Measurements from ENCODE around the gene GNL1.

The GNL1 gene

GRCh38 chr6:30583921-30584320, 27.6 kb upstream of the GNL1 start:
- H3K27ac Mint-ChIP-seq: peak overlapping the region; percentile 46
- peaks cover 3% of the 10 kb centered on the region for H3K4me1 Mint-ChIP-seq (ENCODE audit: low read depth)
- H3K27me3 Mint-ChIP-seq: no peaks in the 10 kb centered on the region
- H3K36me3 Mint-ChIP-seq: peaks cover 8% of the 10 kb centered on the region
- no peak overlapping the region for H3K4me3 Mint-ChIP-seq
- H3K9me3 Mint-ChIP-seq (ENCODE audit: low read depth): no peaks in the 10 kb centered on the region

- peak overlapping the region; percentile 66 for H3K27ac Mint-ChIP-seq
- H3K4me3 Mint-ChIP-seq: no peak overlapping the region
- no peaks in the 10 kb centered on the region for H3K27me3 Mint-ChIP-seq
- H3K9me3 Mint-ChIP-seq (ENCODE audit: low read depth): no peaks in the 10 kb centered on the region
- peaks cover 46% of the 10 kb centered on the region for H3K4me1 Mint-ChIP-seq (ENCODE audit: low read depth)
- peaks cover 14% of the 10 kb centered on the region for H3K36me3 Mint-ChIP-seq
Observed at GRCh38 chr6:30578051-30578450, 21.8 kb upstream of the GNL1 start.

GRCh38 chr6:30573113-30573512, 16.8 kb upstream of the GNL1 start:
- Mint-ChIP-seq H3K9me3 (ENCODE audit: low read depth) (no peaks in the 10 kb centered on the region), H3K4me1 (ENCODE audit: low read depth) (peaks cover 79% of the 10 kb centered on the region), H3K27ac (peak overlapping the region; percentile 99), H3K4me3 (peak overlapping the region; percentile 92), H3K27me3 (no peaks in the 10 kb centered on the region), H3K36me3 (peaks cover 16% of the 10 kb centered on the region)

DNA sequence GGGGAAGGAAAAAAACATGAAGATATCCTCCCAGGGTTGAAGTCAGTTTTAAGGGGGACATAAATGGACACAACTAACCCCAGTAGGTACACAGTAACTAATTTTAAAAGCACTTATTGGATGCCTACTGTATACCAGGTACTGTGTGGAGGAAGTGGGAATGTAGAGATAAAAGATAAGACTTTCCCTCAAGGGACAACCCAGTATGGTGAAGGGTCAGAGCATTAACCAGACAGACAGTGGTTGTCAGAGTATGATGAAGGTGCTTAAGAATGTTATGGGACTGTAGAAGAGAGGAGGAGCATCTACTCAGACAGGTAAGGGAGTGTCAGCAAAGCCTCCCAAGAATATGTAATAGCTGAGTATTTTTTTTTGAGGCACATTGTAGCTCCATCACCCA, 15.9 kb upstream of the GNL1 start:
- H3K27ac Mint-ChIP-seq: peak overlapping the region; percentile 99
- peak overlapping the region; percentile 92 for H3K4me3 Mint-ChIP-seq
- no peaks in the 10 kb centered on the region for H3K9me3 Mint-ChIP-seq (ENCODE audit: low read depth)
- peaks cover 12% of the 10 kb centered on the region for H3K36me3 Mint-ChIP-seq
- H3K27me3 Mint-ChIP-seq: no peaks in the 10 kb centered on the region
- H3K4me1 Mint-ChIP-seq (ENCODE audit: low read depth): peaks cover 77% of the 10 kb centered on the region

GRCh38 chr6:30571762-30572082, 15.4 kb upstream of the GNL1 start:
- peaks cover 12% of the 10 kb centered on the region for H3K36me3 Mint-ChIP-seq
- H3K4me3 Mint-ChIP-seq: peak overlapping the region; percentile 92
- no peaks in the 10 kb centered on the region for H3K9me3 Mint-ChIP-seq (ENCODE audit: low read depth)
- H3K4me1 Mint-ChIP-seq (ENCODE audit: low read depth): peaks cover 75% of the 10 kb centered on the region
- H3K27ac Mint-ChIP-seq: peak overlapping the region; percentile 99
- no peaks in the 10 kb centered on the region for H3K27me3 Mint-ChIP-seq

DNA sequence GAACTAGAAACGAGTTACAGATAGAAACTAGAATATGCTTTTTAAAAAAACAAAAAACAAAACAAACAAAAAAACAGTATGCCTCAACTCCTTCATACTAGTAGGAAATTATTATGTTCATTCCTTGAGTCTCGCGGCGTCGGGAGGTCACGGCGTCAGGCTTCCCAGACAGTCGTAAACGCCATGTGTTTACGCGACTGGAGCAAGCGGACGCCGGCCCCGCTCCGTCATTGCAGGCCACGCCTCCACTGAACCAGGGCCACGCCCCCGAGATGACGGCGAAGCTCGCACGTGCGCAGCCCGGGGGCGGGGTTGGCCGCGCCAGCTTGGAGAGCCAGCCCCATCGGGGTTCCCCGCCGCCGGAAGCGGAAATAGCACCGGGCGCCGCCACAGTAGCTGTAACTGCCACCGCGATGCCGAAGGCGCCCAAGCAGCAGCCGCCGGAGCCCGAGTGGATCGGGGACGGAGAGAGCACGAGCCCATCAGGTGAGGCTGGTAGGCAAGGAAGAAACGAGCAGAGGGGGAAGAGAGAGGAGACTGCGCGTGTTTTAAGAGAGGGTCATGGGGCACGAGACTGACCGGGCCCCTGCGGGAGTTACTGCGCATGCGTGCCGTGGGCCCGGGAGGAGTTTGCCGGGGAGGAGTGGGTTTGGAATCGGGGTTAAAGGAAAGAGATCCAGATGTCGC, 14.9 kb upstream of the GNL1 start, which contains the start of gene ABCF1:
Gene ABCF1 (plus strand): TSS at position 368 of the 687 bp plus-strand sequence. CDS start 46 bp downstream, at position 414.
- Mint-ChIP-seq H3K4me1 (ENCODE audit: low read depth) (peaks cover 71% of the 10 kb centered on the region), H3K4me3 (peak within 1 kb of the TSS; percentile 92), H3K27me3 (no peaks in the 10 kb centered on the region), H3K27ac (peak within 1 kb of the TSS; percentile 99), H3K9me3 (ENCODE audit: low read depth) (no peaks in the 10 kb centered on the region), H3K36me3 (peaks cover 12% of the 10 kb centered on the region)

DNA sequence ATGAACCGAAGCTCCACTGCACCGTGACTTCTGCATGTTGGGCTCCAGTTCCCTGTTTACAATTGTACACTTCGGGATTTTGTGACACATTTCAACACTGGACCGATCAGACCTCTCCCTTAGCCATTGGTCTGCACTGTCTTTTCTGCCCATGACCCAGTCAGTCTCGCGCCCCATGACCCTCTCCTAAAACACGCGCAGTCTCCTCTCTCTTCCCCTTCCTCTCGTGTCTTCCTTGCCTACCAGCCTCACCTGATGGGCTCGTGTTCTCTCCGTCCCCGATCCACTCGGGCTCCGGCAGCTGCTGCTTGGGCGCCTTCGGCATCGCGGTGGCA, 14.4 kb upstream of the GNL1 start:
- Mint-ChIP-seq H3K4me3 (peak overlapping the region; percentile 92), H3K27ac (peak overlapping the region; percentile 99), H3K9me3 (ENCODE audit: low read depth) (no peaks in the 10 kb centered on the region), H3K4me1 (ENCODE audit: low read depth) (peaks cover 72% of the 10 kb centered on the region), H3K27me3 (no peaks in the 10 kb centered on the region), H3K36me3 (peaks cover 12% of the 10 kb centered on the region)

DNA sequence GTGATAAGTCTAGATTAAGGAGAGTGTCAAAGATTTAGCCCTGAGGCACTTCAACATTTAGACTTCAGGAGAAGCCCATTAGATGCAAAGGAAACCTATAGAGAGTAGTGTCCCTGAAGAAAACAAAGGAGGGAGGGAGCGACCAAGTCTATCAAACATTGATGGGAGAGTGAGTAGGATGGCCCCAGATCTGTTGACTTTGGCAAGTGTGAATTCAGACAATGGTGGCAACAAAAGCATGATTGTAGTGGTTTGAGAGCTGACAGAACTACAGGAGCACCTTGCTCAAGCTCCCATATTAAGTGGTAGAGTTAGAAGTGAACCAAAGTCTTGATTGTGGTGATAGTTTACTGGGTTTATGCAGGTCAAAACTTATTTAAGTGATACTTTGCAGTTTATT, 14.0 kb upstream of the GNL1 start:
- peak overlapping the region; percentile 99 for H3K27ac Mint-ChIP-seq
- no peaks in the 10 kb centered on the region for H3K9me3 Mint-ChIP-seq (ENCODE audit: low read depth)
- peaks cover 12% of the 10 kb centered on the region for H3K36me3 Mint-ChIP-seq
- peaks cover 71% of the 10 kb centered on the region for H3K4me1 Mint-ChIP-seq (ENCODE audit: low read depth)
- H3K4me3 Mint-ChIP-seq: peak overlapping the region; percentile 92
- no peaks in the 10 kb centered on the region for H3K27me3 Mint-ChIP-seq

DNA sequence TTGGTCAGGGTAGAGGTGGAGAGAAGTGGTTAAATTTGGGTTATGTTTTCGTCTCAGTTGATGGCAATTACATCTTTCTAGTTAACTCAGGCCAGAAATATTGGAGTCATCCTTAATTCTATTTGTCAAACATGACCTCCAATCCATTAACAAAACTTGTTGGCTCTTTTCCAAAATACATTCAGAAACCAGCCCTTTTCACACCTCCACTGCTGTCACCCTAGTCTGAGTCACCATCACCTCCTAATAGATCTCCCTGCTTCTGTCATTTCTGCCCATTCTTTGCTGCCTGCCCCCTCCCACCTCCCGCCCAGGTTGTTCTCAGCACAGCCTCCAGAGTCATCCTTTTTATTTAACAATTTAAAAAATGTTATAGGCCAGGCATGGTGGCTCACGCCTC, 12.0 kb upstream of the GNL1 start:
- H3K4me1 Mint-ChIP-seq (ENCODE audit: low read depth): peaks cover 58% of the 10 kb centered on the region
- peak overlapping the region; percentile 41 for H3K27ac Mint-ChIP-seq
- no peaks in the 10 kb centered on the region for H3K27me3 Mint-ChIP-seq
- no peaks in the 10 kb centered on the region for H3K9me3 Mint-ChIP-seq (ENCODE audit: low read depth)
- H3K36me3 Mint-ChIP-seq: peaks cover 8% of the 10 kb centered on the region
- no peak overlapping the region for H3K4me3 Mint-ChIP-seq

DNA sequence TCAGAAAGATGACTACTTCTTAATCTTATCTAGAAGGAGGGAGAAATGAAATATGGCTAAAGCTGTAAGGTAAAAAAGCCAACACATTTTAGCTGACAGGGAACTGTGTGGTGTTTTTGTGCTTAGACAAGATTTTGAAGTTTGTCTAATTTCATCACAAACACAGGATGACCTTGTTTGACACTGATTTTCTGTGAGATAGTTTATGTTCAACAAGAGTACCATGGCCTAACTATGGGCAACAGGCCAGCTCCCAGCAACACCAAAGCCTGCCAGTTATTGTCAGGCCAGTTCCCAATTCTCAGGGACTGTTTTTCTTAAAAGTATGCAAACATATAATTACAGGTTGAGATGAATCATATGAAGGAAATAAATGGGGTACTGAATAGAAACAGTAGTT, 9.5 kb upstream of the GNL1 start:
- Mint-ChIP-seq H3K4me1 (ENCODE audit: low read depth) (peaks cover 39% of the 10 kb centered on the region), H3K36me3 (no peaks in the 10 kb centered on the region), H3K4me3 (no peak overlapping the region), H3K27ac (peak overlapping the region; percentile 51), H3K9me3 (ENCODE audit: low read depth) (no peaks in the 10 kb centered on the region), H3K27me3 (no peaks in the 10 kb centered on the region)

GRCh38 chr6:30564114-30564513, 7.8 kb upstream of the GNL1 start:
- Mint-ChIP-seq H3K9me3 (ENCODE audit: low read depth) (no peaks in the 10 kb centered on the region), H3K27me3 (no peaks in the 10 kb centered on the region), H3K27ac (peak overlapping the region; percentile 29), H3K4me3 (no peak overlapping the region), H3K4me1 (ENCODE audit: low read depth) (peaks cover 34% of the 10 kb centered on the region), H3K36me3 (no peaks in the 10 kb centered on the region)

- H3K4me3 Mint-ChIP-seq: no peak overlapping the region
- H3K27me3 Mint-ChIP-seq: no peaks in the 10 kb centered on the region
- H3K36me3 Mint-ChIP-seq: no peaks in the 10 kb centered on the region
Observed at GRCh38 chr6:30562470-30563425, 6.5 kb upstream of the GNL1 start.

GRCh38 chr6:30560930-30561329, 4.6 kb upstream of the GNL1 start:
- H3K27me3 Mint-ChIP-seq: no peaks in the 10 kb centered on the region
- no peaks in the 10 kb centered on the region for H3K9me3 Mint-ChIP-seq (ENCODE audit: low read depth)
- no peak overlapping the region for H3K4me3 Mint-ChIP-seq
- H3K4me1 Mint-ChIP-seq (ENCODE audit: low read depth): peaks cover 39% of the 10 kb centered on the region
- peaks cover 2% of the 10 kb centered on the region for H3K36me3 Mint-ChIP-seq
- no peak overlapping the region for H3K27ac Mint-ChIP-seq

More at GRCh38 chr6:30562470-30563425, 6.5 kb upstream of the GNL1 start:
- peaks cover 36% of the 10 kb centered on the region for H3K4me1 Mint-ChIP-seq (ENCODE audit: low read depth)
- H3K27ac Mint-ChIP-seq: peak overlapping the region; percentile 37
- H3K9me3 Mint-ChIP-seq (ENCODE audit: low read depth): no peaks in the 10 kb centered on the region

DNA sequence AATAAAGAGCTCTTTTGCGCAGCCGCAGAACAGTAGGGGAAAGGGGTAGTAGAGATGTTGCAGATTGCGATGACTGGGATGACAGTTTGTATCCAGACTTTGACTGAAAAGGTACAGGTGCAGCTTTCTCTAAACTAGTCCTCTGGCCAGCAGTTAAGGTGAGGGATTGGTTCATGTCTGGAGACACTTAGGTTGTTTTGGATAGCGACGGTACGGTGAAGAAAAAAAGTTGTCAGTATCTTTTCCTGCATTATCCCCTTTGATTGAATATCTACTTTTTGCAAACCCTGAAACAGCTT, 1.3 kb upstream of the GNL1 start:
- peaks cover 42% of the 10 kb centered on the region for H3K4me1 Mint-ChIP-seq (ENCODE audit: low read depth)

DNA sequence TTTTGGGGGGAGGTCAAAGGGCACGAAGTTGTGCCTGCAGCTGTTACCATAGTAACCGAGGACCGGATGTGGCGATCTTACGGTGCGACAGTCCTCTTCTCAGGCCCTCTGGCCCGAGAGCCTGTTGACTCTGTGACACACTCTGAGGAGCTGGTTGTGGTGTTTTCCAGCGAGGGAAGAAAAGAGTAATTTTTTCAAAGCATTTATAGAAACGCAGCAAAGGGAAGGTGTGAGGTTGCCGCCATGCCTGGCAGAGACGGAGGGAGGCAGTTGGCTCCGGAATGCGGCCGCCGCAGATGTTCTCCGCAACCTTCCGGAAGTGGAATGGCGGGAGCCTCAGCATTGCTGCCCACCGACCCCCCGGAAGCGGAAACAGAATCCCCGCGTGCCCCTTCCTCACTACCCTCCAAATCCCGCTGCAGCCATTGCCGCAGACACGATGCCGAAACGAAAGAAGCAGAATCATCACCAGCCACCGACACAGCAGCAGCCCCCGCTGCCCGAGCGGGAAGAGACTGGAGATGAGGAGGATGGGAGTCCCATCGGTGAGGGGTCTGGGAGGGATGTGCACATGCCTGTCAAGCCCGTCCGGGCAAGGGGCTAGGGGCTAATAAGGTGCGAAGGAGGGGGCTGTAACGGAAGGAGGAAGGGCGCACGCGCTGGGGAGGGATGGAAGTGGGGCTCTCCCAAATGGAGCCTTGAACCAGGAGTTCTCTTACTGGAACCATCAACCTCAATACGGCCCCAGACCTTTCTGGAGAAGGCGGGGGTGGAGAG, 805 bp upstream of the GNL1 start, which contains the start of gene PRR3:
Gene PRR3 (plus strand): TSS at position 390 of the 777 bp plus-strand sequence. CDS start 50 bp downstream, at position 440.
- Mint-ChIP-seq H3K36me3 (peaks cover 10% of the 10 kb centered on the region), H3K4me1 (ENCODE audit: low read depth) (peaks cover 42% of the 10 kb centered on the region), H3K27me3 (no peaks in the 10 kb centered on the region), H3K27ac (peak within 1 kb of the TSS; percentile 100), H3K9me3 (ENCODE audit: low read depth) (no peaks in the 10 kb centered on the region), H3K4me3 (peak within 1 kb of the TSS; percentile 98)

More for the DNA sequence above, 1.3 kb upstream of the GNL1 start:
- no peaks in the 10 kb centered on the region for H3K9me3 Mint-ChIP-seq (ENCODE audit: low read depth)
- H3K27ac Mint-ChIP-seq: peak overlapping the region; percentile 100
- H3K27me3 Mint-ChIP-seq: no peaks in the 10 kb centered on the region
- peak overlapping the region; percentile 98 for H3K4me3 Mint-ChIP-seq
- peaks cover 10% of the 10 kb centered on the region for H3K36me3 Mint-ChIP-seq
